SK-N-DZ (cell line): ENCODE data around the gene DYNC1H1.
"Not testable (repeated sequence)": the region's sequence is repeated elsewhere in the genome, so short reads cannot be mapped to it uniquely, and the experiment has no call there.

Experiments
- DNase-seq: peaks from one replicate; pipeline ENCODE4 v3.0.0-alpha.2; 2015; ENCODE audit warnings: low spot score

DYNC1H1 gene

DNA sequence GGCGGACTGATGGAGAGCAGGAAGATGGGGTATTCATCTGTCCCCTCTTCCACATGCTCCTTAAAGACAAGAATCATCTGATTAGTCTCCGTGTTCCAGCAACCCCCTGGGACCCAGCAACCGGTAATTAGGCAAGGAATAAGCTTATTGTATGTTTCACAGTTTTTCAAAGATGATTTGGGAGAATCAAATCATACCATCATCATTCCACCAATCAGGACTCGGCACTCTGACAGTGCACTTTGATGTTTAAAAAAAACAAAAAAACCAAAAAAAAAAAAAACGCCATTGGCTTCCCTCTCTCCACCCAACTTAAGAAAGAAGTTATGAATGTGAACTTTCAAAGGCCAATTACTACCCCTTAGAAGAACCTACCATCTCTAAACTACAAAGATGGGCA, 1.3 kb upstream of the DYNC1H1 start:
- DNase-seq = no peak

- DNase-seq = no peak
Measured at GRCh38 chr14:101963656-101964296, 597 bp upstream of the DYNC1H1 start.

DNA sequence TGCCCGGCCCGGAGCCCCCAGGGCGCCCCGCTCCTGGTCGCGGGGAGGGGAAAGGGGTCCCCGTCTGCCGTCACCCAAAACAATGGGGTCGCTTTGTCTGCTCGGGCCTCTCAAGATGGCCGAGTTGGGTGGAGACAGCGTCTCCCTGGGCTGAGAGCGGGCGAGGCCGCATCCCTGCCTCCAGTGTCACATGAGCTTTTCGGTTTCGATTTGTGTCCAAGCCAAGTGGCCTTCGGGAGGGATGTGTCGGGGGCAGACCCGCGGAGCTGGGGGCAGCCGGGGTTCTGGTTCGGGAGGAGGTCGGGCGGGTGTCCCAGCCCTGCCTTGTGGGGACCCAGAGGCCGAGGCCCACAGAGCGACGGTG, 790 bp downstream of the DYNC1H1 start:
- no peak for DNase-seq

- no peak for DNase-seq
Measured at GRCh38 chr14:101965770-101966722, 1.7 kb downstream of the DYNC1H1 start.

- no peak for DNase-seq
Measured at GRCh38 chr14:101966742-101967141, 2.4 kb downstream of the DYNC1H1 start.

- DNase-seq = no peak
Measured at GRCh38 chr14:101968186-101968585, 3.8 kb downstream of the DYNC1H1 start.

GRCh38 chr14:101969481-101969880, 5.1 kb downstream of the DYNC1H1 start:
- no peak for DNase-seq

- no peak for DNase-seq
Measured at GRCh38 chr14:101970830-101971400, 6.5 kb downstream of the DYNC1H1 start.

DNA sequence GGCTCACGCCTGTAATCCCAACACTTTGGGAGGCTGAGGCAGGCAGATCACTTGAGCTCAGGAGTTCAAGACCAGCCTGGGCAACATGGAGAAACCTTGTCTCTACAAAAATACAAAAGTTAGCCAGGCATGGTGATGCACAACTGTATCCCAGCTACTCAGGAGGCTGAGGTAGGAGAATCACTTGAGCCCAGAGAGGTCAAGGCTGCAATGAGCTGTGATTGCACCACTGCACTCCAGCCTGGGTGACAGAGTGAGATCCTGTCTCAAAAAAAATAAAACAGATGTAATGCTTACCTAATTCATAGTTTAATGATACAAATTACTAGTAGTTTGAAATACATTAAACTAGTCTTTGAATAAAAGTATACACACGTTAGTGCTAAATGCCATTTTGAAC, 7.1 kb downstream of the DYNC1H1 start:
- DNase-seq = not testable (repeated sequence)

DNA sequence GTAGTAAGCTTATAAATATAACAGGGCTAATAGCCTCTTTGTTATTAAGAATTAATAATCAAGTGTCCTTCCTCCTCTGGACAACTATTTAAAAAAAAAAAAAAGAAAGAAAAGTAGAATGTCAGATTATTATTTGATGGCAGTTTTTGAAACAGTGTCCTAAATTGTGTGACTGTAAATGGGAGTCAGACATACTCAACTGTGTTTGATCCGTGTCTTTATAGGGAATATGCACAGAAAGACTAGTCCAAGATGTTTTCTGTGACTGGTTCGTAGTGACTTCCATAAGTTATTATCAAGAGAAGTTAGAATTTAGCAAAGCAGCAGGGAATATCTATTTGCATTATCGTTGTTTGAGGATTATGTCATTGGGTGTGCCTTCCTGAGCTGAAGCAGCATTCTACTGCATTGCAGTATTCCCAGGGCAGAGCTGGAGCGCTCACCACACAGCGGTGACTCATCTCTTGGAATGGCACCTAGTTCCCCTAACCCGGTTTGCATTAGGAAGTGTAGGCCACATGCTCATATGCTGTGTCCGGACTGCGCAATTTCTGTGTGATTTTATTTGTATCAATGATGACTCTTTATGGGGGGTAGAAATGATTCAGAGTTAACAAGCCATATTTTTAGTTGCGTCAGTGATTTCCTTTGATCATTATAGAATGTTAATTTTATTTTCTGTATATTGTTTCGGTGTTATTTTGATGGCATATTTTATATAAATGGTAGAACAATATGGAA, 7.9 kb downstream of the DYNC1H1 start:
- DNase-seq = no peak

DNA sequence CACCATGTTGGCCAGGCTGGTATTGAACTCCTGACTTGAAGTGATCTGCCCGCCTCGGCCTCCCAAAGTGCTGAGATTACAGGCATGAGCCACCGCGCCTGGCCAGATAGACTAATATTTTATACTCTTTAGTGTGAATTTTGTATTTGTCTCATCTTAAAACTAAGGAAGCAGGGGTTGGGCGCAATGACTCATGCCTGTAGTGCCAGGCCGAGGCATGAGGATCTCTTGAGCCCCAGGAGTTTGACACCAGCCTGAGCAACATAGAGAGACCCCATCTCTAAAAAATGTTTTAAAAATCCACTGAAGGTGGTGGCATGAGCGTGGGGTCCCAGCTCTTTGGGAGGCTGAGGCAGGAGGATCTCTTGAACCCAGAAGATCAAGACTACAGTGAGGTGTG, 9.0 kb downstream of the DYNC1H1 start:
- no peak for DNase-seq

- DNase-seq = no peak
Measured at GRCh38 chr14:101975231-101975630, 10.9 kb downstream of the DYNC1H1 start.

DNA sequence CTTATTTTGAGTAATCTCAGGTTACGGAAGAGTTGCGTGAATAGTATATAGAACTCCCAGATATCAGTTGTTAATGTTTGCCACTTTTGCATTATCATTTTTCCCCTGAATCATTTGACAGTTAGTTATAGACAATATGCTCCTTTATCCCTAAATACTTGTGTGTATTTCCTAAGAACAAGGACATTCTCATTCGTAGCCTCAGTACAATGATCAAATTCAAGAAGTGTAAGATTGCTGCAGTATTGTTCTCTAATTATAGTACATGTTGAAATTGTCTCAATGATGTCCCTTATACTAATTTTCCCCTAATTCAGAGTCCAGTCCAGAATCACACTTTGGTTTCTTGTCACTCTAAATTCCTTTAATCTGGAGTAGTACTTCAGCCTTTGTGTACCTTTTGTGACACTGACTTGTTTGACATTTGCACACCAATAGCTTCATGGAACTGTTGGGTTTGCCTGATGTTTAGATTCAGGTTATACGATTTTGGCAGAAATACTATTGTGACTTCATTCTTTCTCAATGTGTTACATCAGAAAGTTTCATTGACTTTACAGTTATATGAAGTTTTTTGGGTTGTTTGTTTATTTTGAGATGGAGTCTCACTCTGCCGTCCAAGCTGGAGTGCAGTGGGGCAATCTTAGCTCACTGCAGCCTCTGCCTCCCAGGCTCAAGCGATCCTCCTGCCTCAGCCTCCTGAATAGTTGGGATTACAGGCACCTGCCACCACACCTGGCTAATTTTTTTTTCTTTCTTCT, 13.1 kb downstream of the DYNC1H1 start:
- DNase-seq = no peak

GRCh38 chr14:101979666-101980065, 15.3 kb downstream of the DYNC1H1 start:
- DNase-seq = no peak

GRCh38 chr14:101980251-101980650, 15.9 kb downstream of the DYNC1H1 start:
- no peak for DNase-seq

DNA sequence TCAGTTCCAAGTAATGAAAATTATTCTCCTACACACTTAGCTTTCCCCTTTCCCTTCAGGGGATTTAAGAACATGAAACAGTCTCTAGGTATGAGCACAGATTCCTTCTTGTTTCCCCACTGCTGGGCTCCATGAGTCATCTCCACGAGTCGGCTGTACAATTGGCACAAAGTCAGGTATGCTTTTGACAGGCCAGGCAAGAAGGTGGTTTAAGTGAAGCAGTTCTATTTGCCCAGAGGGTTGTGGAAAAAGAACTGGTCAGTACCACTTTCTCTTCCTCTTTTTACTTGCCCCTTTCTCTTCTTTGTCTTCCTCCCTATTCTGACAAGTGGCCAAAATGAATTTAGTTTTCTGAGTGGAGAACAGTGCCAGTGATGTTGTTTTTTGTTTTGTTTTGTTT, 16.3 kb downstream of the DYNC1H1 start:
- no peak for DNase-seq

DNA sequence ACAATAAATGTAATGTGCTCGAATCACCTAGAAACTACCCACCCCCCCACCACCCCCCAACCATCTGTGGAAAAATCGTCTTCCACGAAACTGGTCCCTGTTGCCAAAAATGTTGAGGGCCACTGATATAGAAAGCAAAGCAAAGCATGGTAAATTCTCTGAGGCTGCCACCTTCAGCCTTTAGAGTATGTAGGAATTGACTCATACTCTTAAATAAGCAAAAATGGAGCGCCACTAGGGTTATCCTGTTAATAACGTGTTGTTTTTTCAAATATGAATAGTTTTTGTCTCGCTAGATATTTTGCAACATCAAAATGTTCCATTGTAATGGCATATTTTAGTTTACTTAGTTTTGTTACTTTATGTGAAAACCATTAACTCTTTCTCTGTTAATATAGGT, 18.2 kb downstream of the DYNC1H1 start:
- no peak for DNase-seq

- not testable (repeated sequence) for DNase-seq
Measured at GRCh38 chr14:101984831-101985230, 20.5 kb downstream of the DYNC1H1 start.

GRCh38 chr14:101985957-101986356, 21.6 kb downstream of the DYNC1H1 start:
- DNase-seq = no peak

DNA sequence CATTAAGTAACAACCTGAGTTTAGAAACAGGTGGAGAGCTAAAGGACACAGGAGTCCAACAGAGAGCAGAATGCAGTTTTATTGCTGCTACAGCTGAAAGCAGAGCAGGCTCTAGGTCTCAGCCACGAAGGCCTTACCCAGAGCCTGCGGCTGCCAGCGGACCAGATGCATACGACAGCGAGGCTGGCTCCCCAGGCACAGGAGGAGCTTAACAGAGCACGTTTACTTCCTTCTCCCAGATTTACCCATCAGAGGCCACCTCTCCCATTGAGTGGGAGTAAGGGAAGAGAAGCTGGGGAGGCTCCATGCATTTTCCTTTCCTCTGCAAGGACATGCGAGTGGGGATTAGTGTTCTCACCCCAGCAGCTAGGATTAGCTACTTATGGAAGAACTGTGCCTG, 22.6 kb downstream of the DYNC1H1 start:
- no peak for DNase-seq

- DNase-seq = no peak
Measured at GRCh38 chr14:101988377-101988776, 24.0 kb downstream of the DYNC1H1 start.
